LNCaP clone FGC (cell line): ENCODE data around the gene TRPM7.

Source experiments
- DNase-seq: peaks from one replicate; pipeline ENCODE4 v3.0.0-alpha.2; 2011; ENCODE audit warnings: low read depth
- H3K4me3 ChIP-seq: 2 replicates; pipeline ENCODE4 v1.5.1; 2011; ENCODE audit warnings: mild to moderate bottlenecking, low read depth, low read length, control low read depth
- CTCF ChIP-seq: IDR thresholded peaks from 2 replicates; pipeline ENCODE4 v1.5.1; 2012; ENCODE audit warnings: mild to moderate bottlenecking; ENCODE audit not compliant: control insufficient read depth, insufficient read depth; ENCODE audit errors: extremely low read depth

The TRPM7 gene

DNA sequence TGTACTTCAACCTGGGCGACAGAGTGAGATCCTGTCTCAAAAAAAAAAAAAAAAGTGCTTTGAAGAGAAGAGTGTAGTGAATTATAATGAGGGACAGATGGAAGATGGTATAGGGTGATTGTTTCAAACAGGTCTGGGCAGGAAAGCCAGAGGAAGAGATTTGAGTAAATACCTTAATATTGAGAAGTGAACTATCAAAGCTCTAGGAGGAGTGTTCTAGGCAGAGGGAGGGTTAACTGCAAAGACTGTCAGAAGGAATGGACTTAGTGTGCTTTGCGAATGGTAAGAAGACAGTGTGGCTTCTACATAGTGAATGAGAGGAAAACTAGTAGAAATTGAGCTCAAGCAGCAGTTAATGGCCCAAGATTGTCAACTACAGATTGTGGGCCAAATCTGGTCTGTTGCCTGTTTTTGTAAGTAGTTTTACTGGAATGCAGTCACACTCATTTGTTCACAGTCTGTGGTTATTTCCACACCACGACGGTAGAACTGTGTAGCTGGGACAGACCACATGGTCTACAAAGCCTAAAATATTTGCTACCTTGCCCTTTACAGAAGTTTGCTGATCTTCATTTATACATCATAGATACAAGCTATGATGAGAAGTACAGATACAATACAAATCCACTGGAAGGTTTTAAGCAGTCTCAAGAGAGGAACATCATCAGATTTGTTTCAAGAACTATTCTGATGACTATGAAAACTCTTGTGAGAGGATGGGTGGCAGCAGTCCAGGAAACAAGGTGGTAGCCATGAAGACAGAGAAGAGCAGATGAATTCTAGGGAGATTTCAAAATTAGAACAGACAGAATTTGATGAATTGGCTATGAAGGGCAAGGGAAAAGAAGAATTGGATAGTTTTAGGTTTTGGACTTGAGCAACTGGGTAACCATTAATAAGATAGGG is 123.6 kb downstream of the TRPM7 start:
- no peak for TF ChIP-seq CTCF
- no peak for DNase-seq
- H3K4me3 ChIP-seq, result no peak overlapping the region

DNA sequence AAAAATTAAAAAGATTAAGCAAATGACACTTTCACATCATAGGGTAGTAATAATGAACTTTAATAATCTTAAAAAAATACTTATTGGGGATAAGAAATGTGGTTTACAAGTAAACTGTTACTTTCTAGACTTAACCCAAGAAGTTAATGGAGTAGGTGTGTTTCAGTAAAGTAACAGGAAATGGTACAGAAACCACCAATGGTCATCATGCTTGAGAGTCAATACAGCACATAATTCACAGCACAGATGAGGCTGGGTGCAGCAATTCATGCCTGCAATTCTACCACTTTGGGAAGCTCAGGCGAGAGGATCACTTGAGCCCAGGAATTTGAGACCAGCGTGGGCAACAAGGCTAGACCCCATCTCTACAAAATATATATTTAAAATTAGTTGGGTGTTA is 128.6 kb downstream of the TRPM7 start:
- no peak for DNase-seq
- TF ChIP-seq CTCF, result no peak
- no peak overlapping the region for H3K4me3 ChIP-seq

GRCh38 chr15:50556642-50557371 is 129.8 kb downstream of the TRPM7 start:
- no peak for DNase-seq
- H3K4me3 ChIP-seq, result no peak overlapping the region
- TF ChIP-seq CTCF, result no peak

GRCh38 chr15:50552238-50552637 is 134.4 kb downstream of the TRPM7 start:
- no peak for TF ChIP-seq CTCF
- no peak for DNase-seq
- no peak overlapping the region for H3K4me3 ChIP-seq

- DNase-seq, result no peak
- no peak for TF ChIP-seq CTCF
- H3K4me3 ChIP-seq, result no peak overlapping the region
These were observed 137.3 kb downstream of the TRPM7 start for GRCh38 chr15:50549326-50549725.

- H3K4me3 ChIP-seq, result no peak within 1 kb of the TSS
- TF ChIP-seq CTCF, result no peak
These were observed 140.0 kb downstream of the TRPM7 start, which contains the start of gene USP50 for GRCh38 chr15:50546566-50546965. USP50 (minus strand) TSS chr15:50546666; CDS start chr15:50546525, 141 bp downstream.

More at GRCh38 chr15:50546566-50546965, 140.0 kb downstream of the TRPM7 start, which contains the start of gene USP50:
- no peak for DNase-seq
